Spleen (tissue), 11 donors: ENCODE results near the gene SLC29A1. TPM values are rescaled to one million over a fixed set of nuclear protein-coding genes. Genes with fewer than 3 reads are reported as not detected.
A peak's percentile ranks its signal among the peaks of the same experiment; 100 is the strongest.

Source experiments
- DNase-seq: peaks from one replicate; pipeline ENCODE4 v3.0.0-alpha.2; 2020
- H3K27ac ChIP-seq, 8 donors: fragments of 200-600 bp; sonication (generic) in 7 of 8; 1 replicate in 4 of 8; 2 replicates in 4 of 8; pipeline versions ENCODE4 v1.5.0 to v1.8.0; 2016 to 2021; ENCODE audit warnings: inconsistent platforms in 4 of 8, mild to moderate bottlenecking in 4 of 8, moderate library complexity in 1 of 8
- H3K27me3 ChIP-seq, 7 donors: fragments of 200-600 bp; sonication (generic) in 6 of 7; replicated peaks in 1 of 7; 1 replicate in 4 of 7; 2 replicates in 3 of 7; pipeline versions ENCODE4 v1.5.0 to v1.8.0; 2016 to 2021; ENCODE audit warnings: inconsistent platforms in 3 of 7, mild to moderate bottlenecking in 1 of 7
- H3K36me3 ChIP-seq, 6 donors: fragments of 200-600 bp; sonication (generic) in 5 of 6; 1 replicate in 4 of 6; 2 replicates in 2 of 6; pipeline versions ENCODE4 v1.5.0 to v1.8.0; 2016 to 2021; ENCODE audit warnings: inconsistent platforms in 2 of 6
- H3K4me1 ChIP-seq, 6 donors: fragments of 200-600 bp; sonication (generic) in 5 of 6; 1 replicate in 3 of 6; 2 replicates in 3 of 6; pipeline versions ENCODE4 v1.5.0 to v1.8.0; 2016 to 2021; ENCODE audit warnings: inconsistent platforms in 3 of 6
- H3K4me3 ChIP-seq, 8 donors: fragments of 200-600 bp; sonication (generic) in 7 of 8; 1 replicate in 4 of 8; 2 replicates in 4 of 8; pipeline versions ENCODE4 v1.5.0 to v1.8.0; 2016 to 2021; ENCODE audit warnings: inconsistent platforms in 4 of 8, mild to moderate bottlenecking in 4 of 8, moderate library complexity in 2 of 8
- H3K9me3 ChIP-seq, 8 donors: fragments of 200-600 bp; sonication (generic) in 7 of 8; 1 replicate in 4 of 8; 2 replicates in 4 of 8; pipeline versions ENCODE4 v1.5.0 to v1.8.0; 2016 to 2021; ENCODE audit warnings: inconsistent platforms in 4 of 8
- CTCF ChIP-seq, 11 experiments: fragments of 200-600 bp in 7 of 11; fragments of 450-650 bp in 4 of 11; sonication (generic) in 4 of 11; IDR thresholded peaks in 8 of 11; conservative IDR thresholded peaks in 3 of 11; 1 replicate in 7 of 11; 2 replicates in 4 of 11; pipeline versions ENCODE4 v1.4.0 to v1.8.0; 2016 to 2021; ENCODE audit warnings: antibody characterized with exemption in 11 of 11, inconsistent platforms in 4 of 11, mild to moderate bottlenecking in 1 of 11
- POLR2A ChIP-seq, 3 donors: fragments of 450-650 bp; IDR thresholded peaks; one replicate each; pipeline ENCODE4 v1.5.1; 2017; ENCODE audit warnings: antibody characterized with exemption in 3 of 3, mild to moderate bottlenecking in 1 of 3
- POLR2AphosphoS5 ChIP-seq, 3 donors: sonication (generic); formaldehyde crosslinking; IDR thresholded peaks; one replicate each; pipeline ENCODE4 v1.5.1; 2017; ENCODE audit warnings: antibody characterized with exemption in 3 of 3
- WGBS, 5 donors: extraction: QIAGEN DNeasy Blood & Tissue Kit in 3 of 5; methylation state at CpG; one replicate each; pipeline versions ENCODE4 v1.1.5 to v1.1.7; 2013 to 2018; 5-methylcytosine and 5-hydroxymethylcytosine counted together
- intact Hi-C: fragments of 100-400 bp; cut with DNase I; formaldehyde crosslinking; loops from one replicate; pipeline ENCODE4 v1.15.0; 2023; ENCODE audit warnings: low total_unique reads
- polyA plus RNA-seq, 3 donors: library from polyadenylated mRNA; stranded (reverse); fragments of 200-250 nt; gene quantifications; one replicate each; pipeline ENCODE4 v1.2.1, GENCODE V29; 2013
- total RNA-seq, 7 donors: library from RNA; depleted of rRNA in 3 of 7; stranded (reverse); fragments of >200 nt in 3 of 7; fragmentation: NEBNext Ultra II Directional in 4 of 7; extraction: Animal tissue kit (Norgen Biotek cat#: 25700) in 4 of 7; gene quantifications; one replicate each; pipeline versions ENCODE4 v1.1.0 to v1.2.1, GENCODE V29; 2016 to 2021
- donor health status: healthy with polysubstance abuse.
- donor health status: DM: no; HTN: no; CAD: no; lungs with moderate emphysema.
- donor health status: DM: no; HTN: no; CAD: no.
- donor health status: Bipolar disorder and iron deficiency.
- donor health status: healthy.
- donor health status: DM: no; HTN: no; CAD: no.
- donor health status: DM: yes; HTN: yes; CAD: no.

The SLC29A1 gene
- total and polyA plus RNA-seq, 10 donors: 8.5 to 49.4 (median 30.4) TPM

DNA sequence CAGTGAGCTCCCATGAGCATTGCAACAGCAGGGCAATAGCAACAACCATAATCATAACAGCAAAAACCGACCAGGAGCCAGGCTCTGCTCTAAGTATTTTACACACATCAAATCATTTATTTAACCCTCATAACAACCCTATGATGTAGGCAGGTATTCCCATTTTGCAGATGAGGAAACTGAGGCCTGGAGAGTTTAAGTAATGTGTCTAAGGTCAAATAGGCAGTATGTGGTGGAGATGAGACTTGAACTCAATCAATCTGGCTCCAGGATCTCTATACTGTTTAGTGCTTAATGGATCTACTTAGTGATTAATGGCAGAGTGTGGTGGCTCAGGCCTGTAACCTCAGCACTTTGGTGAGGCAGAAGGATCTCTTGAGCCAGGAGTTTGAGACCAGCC is 50.2 kb downstream of the SLC29A1 start:
- DNase-seq: no peak
- Histone ChIP-seq H3K9me3 (no peaks in the 10 kb centered on the region), H3K4me3 (no peak overlapping the region), H3K36me3 (no peaks in the 10 kb centered on the region), H3K4me1 (peaks cover 0 to 41% (median 25%) of the 10 kb centered on the region in 6 donors), H3K27ac (no peak overlapping the region), H3K27me3 (peaks cover 0 to 99% (median 65%) of the 10 kb centered on the region in 7 donors)
- TF ChIP-seq POLR2A (IDR thresholded peaks at IDR 0.05): no peak
- intact Hi-C loops: no loop called here
- 60 to 87% (median 75%) methylated on average over 1 of the region's 1 CpG for WGBS, 5 donors

- H3K9me3 ChIP-seq: no peaks in the 10 kb centered on the region
- intact Hi-C loops: no loop called here
- peaks cover 0 to 92% (median 56%) of the 10 kb centered on the region in 7 donors for H3K27me3 ChIP-seq
- peaks cover 0 to 27% (median 13%) of the 10 kb centered on the region in 6 donors for H3K4me1 ChIP-seq
- no peak overlapping the region for H3K27ac ChIP-seq
- WGBS, 5 donors: 74 to 91% (median 83%) methylated on average over 48 to 59 of the region's 59 CpGs
- DNase-seq: peak; percentile 67
- peak overlapping the region in 4 of 8 donors; percentile 13 to 61 (median 29) for H3K4me3 ChIP-seq
- no peaks in the 10 kb centered on the region for H3K36me3 ChIP-seq
- no peak for TF ChIP-seq POLR2A (IDR thresholded peaks at IDR 0.05)
- no peak for TF ChIP-seq POLR2AphosphoS5 (IDR thresholded peaks at IDR 0.05)
- no peak for TF ChIP-seq CTCF (IDR thresholded peaks at IDR 0.05 in 8 of 11, conservative IDR thresholded peaks at IDR 0.05 in 3 of 11)
Measured at GRCh38 chr6:44275271-44275748, 51.9 kb downstream of the SLC29A1 start.

DNA sequence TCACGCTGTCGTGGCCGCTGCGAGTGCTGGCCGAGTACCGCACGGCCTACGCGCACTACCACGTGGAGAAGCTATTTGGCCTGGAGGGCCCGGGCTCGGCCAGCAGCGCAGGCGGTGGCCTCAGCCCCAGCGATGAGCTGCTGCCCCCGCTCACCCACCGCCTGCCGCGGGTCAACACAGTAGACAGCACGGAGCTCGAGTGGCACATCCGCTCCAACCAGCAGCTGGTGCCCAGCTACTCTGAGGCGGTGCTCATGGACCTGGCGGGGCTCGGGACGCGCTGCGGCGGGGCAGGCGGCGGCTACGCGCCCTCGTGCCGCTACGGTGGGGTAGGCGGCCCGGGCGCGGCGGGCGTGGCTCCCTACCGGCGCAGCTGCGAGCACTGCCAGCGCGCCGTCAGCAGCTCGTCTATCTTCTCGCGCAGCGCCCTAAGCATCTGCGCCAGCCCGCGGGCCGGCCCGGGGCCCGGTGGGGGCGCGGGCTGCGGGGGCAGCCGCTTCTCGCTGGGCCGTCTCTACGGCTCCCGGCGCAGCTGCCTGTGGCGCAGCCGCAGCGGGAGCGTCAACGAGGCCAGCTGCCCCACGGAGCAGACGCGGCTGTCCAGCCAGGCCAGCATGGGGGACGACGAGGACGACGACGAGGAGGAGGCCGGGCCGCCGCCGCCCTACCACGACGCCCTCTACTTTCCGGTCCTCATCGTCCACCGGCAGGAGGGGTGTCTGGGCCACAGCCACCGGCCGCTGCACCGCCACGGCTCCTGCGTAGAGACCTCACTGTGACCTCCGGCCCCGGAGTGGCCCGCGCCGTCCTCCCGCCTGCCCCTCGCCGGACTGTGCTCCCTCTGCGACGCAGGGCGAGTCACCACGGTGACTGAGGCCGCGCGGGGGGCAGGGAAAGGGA is 52.6 kb downstream of the SLC29A1 start:
- intact Hi-C loops: no loop called here
- H3K27ac ChIP-seq: no peak overlapping the region
- peaks cover 0 to 22% (median 12%) of the 10 kb centered on the region in 6 donors for H3K4me1 ChIP-seq
- H3K36me3 ChIP-seq: no peaks in the 10 kb centered on the region
- H3K4me3 ChIP-seq: peak overlapping the region in 7 of 8 donors; percentile 9 to 61 (median 27)
- H3K27me3 ChIP-seq: peaks cover 0 to 91% (median 51%) of the 10 kb centered on the region in 7 donors
- 8 to 28% (median 14%) methylated on average over 50 to 109 of the region's 109 CpGs for WGBS, 5 donors
- DNase-seq: no peak
- TF ChIP-seq CTCF (IDR thresholded peaks at IDR 0.05 in 8 of 11, conservative IDR thresholded peaks at IDR 0.05 in 3 of 11): no peak
- no peak for TF ChIP-seq POLR2A (IDR thresholded peaks at IDR 0.05)
- peak in 1 of 3 donors; percentile 9 for TF ChIP-seq POLR2AphosphoS5 (IDR thresholded peaks at IDR 0.05)
- H3K9me3 ChIP-seq: no peaks in the 10 kb centered on the region

DNA sequence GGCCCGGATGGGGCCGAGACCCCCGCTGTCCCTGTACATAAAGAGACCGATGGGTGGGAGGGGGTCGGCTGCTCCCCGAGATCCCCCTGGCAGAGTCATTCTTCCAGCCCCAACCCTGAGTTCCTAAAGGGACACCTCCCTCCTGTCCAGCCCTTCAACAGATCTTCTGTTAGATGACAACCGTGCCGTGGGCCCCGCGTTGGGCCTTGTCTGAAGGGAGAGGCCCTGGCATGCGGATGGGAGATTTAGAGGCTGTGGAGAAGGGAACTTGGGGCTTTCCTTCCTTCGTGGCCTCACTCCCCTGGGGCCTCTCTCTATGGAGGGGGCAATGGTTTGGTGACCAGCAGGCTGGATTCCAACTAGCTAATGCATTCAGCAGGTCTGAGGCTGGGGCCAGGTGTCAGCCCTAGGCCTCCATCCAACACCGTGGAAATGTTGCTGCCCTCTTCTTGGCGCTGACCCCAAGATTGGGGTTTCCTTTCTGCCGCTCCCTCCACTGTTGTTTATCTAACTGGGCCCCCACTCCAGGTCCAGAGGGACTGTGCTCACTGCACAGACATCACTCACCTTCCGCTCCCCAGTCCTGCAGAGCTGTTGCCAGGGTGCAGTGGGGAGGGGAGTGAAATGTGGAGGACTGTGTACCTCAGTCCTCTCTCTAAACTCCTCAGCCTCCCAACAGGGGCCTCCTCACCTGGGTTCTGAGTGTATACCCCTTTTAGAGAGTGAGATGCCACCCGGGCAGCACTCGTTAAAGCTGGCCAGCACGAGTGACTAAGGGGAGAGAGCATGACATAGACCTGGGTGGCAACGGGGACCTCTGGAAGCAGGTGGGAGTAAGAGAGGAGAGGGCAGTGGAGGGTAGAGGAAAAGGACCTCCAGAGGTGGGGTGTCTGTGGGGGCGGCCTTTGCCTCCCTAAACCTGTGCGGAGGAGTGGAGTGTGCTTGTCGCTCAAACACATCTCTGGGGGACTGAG is 53.6 kb downstream of the SLC29A1 start:
- no peak for TF ChIP-seq POLR2AphosphoS5 (IDR thresholded peaks at IDR 0.05)
- no peak for TF ChIP-seq POLR2A (IDR thresholded peaks at IDR 0.05)
- no peak for TF ChIP-seq CTCF (IDR thresholded peaks at IDR 0.05 in 8 of 11, conservative IDR thresholded peaks at IDR 0.05 in 3 of 11)
- peaks cover 0 to 82% (median 45%) of the 10 kb centered on the region in 7 donors for H3K27me3 ChIP-seq

More for the DNA sequence above, 53.6 kb downstream of the SLC29A1 start:
- H3K27ac ChIP-seq: no peak overlapping the region
- no peaks in the 10 kb centered on the region for H3K36me3 ChIP-seq
- no peak for DNase-seq
- no peaks in the 10 kb centered on the region for H3K9me3 ChIP-seq
- H3K4me3 ChIP-seq: peak overlapping the region in 2 of 8 donors; percentile 13 to 61
- H3K4me1 ChIP-seq: peaks cover 0 to 16% (median 12%) of the 10 kb centered on the region in 6 donors
- intact Hi-C loops: no loop called here
- 74 to 90% (median 80%) methylated on average over 18 to 23 of the region's 23 CpGs for WGBS, 5 donors
